Loucy (cell line): ENCODE measurements around the gene CACNA2D4.

Experiments
- CTCF ChIP-seq: fragments of 200-600 bp; sonication (generic); conservative IDR thresholded peaks from 2 replicates; pipeline ENCODE4 v1.5.1; 2014; ENCODE audit warnings: mild to moderate bottlenecking, antibody characterized with exemption, low read length
- EZH2phosphoT487 ChIP-seq: fragments of 200-600 bp; IDR thresholded peaks from 2 replicates; pipeline ENCODE4 v1.6.1; 2018; ENCODE audit warnings: antibody characterized with exemption, mild to moderate bottlenecking, moderate library complexity, borderline replicate concordance

GRCh38 chr12:1815108-1815507 is 103.3 kb downstream of the CACNA2D4 start:
- TF ChIP-seq CTCF (no peak), EZH2phosphoT487 (no peak)
